IMR-90 (cell line): ENCODE results near the gene PAGE4. TPM values are rescaled to one million over a fixed set of nuclear protein-coding genes. Genes with fewer than 3 reads are reported as not detected.

Source experiments
- ATAC-seq: fragments of 200-7000 bp; cut with Tn5 transposase; 2 replicates; pipeline ENCODE4 v1.9.1; 2020; ENCODE audit warnings: low read depth, mild to moderate bottlenecking, moderate library complexity
- BruUV-seq: library from RNA; stranded (reverse); fragments of 400-500 nt; replicated peaks from 2 replicates; lab custom pipeline; 2021; lab: Mats Ljungman, UMichigan
- CTCF ChIA-PET: fragments of 300-600 bp; formaldehyde crosslinking; extraction: SDS; loops from one replicate; lab custom pipeline; 2021; ENCODE audit warnings: antibody characterized with exemption; lab: Yijun Ruan, JAX
- POLR2A ChIA-PET: fragments of 300-600 bp; sonication (Branson Sonifier 250); formaldehyde crosslinking; loops from one replicate; lab custom pipeline; 2022; ENCODE audit warnings: antibody characterized with exemption; ENCODE audit not compliant: unreplicated experiment; lab: Charles Lee
- DNase-seq: peaks from one replicate; pipeline ENCODE4 v3.0.0; 2013
- H2AFZ ChIP-seq: replicated peaks from 2 replicates; pipeline ENCODE3; 2013; ENCODE audit warnings: low read length, mild to moderate bottlenecking; ENCODE audit not compliant: poor library complexity
- H2AK5ac ChIP-seq: 2 replicates; pipeline ENCODE4 v1.6.1; 2013; ENCODE audit warnings: low read depth, low read length, inconsistent platforms
- H2AK9ac ChIP-seq: replicated peaks from 2 replicates; pipeline ENCODE3; 2013; ENCODE audit warnings: mild to moderate bottlenecking, low read depth, low read length, moderate library complexity; ENCODE audit not compliant: poor library complexity
- H2BK120ac ChIP-seq: 2 replicates; pipeline ENCODE4 v1.6.1; 2013; ENCODE audit warnings: low read depth, low read length, inconsistent platforms
- H2BK15ac ChIP-seq: 3 replicates; pipeline ENCODE4 v1.6.1; 2013; ENCODE audit warnings: low read depth, low read length, inconsistent platforms
- H2BK20ac ChIP-seq: 2 replicates; pipeline ENCODE4 v1.6.1; 2013; ENCODE audit warnings: low read depth, mild to moderate bottlenecking, inconsistent platforms, low read length, moderate library complexity
- H2BK5ac ChIP-seq: 2 replicates; pipeline ENCODE4 v1.6.1; 2013; ENCODE audit warnings: mild to moderate bottlenecking, low read depth, low read length, inconsistent platforms; ENCODE audit not compliant: poor library complexity, severe bottlenecking
- H3K14ac ChIP-seq: replicated peaks from 2 replicates; pipeline ENCODE4 v1.6.1; 2013; ENCODE audit warnings: low read depth, low read length, inconsistent platforms
- H3K18ac ChIP-seq: 2 replicates; pipeline ENCODE4 v1.6.1; 2013; ENCODE audit warnings: low read depth, low read length, control low read depth
- H3K23ac ChIP-seq: 2 replicates; pipeline ENCODE4 v1.6.1; 2013; ENCODE audit warnings: low read depth, low read length, inconsistent platforms
- H3K27ac ChIP-seq: 2 replicates; pipeline ENCODE4 v1.5.1; 2013; ENCODE audit warnings: mild to moderate bottlenecking, control low read depth, low read length; ENCODE audit not compliant: insufficient read depth
- H3K27me3 ChIP-seq: 2 replicates; pipeline ENCODE4 v1.6.1; 2013; ENCODE audit warnings: low read length; ENCODE audit not compliant: control insufficient read depth, insufficient read depth
- H3K36me3 ChIP-seq: 2 replicates; pipeline ENCODE4 v1.6.1; 2013; ENCODE audit warnings: low read length, mixed read lengths; ENCODE audit not compliant: control insufficient read depth, insufficient read depth
- H3K4ac ChIP-seq: 2 replicates; pipeline ENCODE4 v1.6.1; 2013; ENCODE audit warnings: low read depth, low read length, inconsistent platforms
- H3K4me1 ChIP-seq: 2 replicates; pipeline ENCODE4 v1.6.1; 2013; ENCODE audit warnings: low read length, mixed read lengths; ENCODE audit not compliant: control insufficient read depth, insufficient read depth
- H3K4me2 ChIP-seq: 2 replicates; pipeline ENCODE4 v1.6.1; 2013; ENCODE audit warnings: low read depth, mild to moderate bottlenecking, control low read depth, low read length, moderate library complexity
- H3K4me3 ChIP-seq: 2 replicates; pipeline ENCODE4 v1.5.1; 2013; ENCODE audit warnings: low read depth, mild to moderate bottlenecking, control low read depth, low read length, moderate library complexity; ENCODE audit not compliant: insufficient read depth
- H3K56ac ChIP-seq: 2 replicates; pipeline ENCODE4 v1.6.1; 2013; ENCODE audit warnings: low read length, inconsistent platforms; ENCODE audit not compliant: insufficient read depth; ENCODE audit errors: extremely low read depth
- H3K79me1 ChIP-seq, 2 experiments: 2 replicates each; pipeline ENCODE4 v1.6.1; 2013; ENCODE audit warnings: low read length in 2 of 2, inconsistent platforms in 1 of 2, low read depth in 1 of 2
- H3K9ac ChIP-seq: 2 replicates; pipeline ENCODE4 v1.6.1; 2013; ENCODE audit warnings: low read depth, low read length, control low read depth
- H3K9me1 ChIP-seq: 2 replicates; pipeline ENCODE4 v1.6.1; 2013; ENCODE audit warnings: low read length, inconsistent platforms; ENCODE audit not compliant: insufficient read depth
- H3K9me3 ChIP-seq: 2 replicates; pipeline ENCODE4 v1.6.1; 2013; ENCODE audit warnings: low read length; ENCODE audit not compliant: control insufficient read depth, insufficient read depth
- H4K20me1 ChIP-seq: 2 replicates; pipeline ENCODE4 v1.6.1; 2013; ENCODE audit warnings: low read length, inconsistent platforms; ENCODE audit not compliant: insufficient read depth
- H4K5ac ChIP-seq: 2 replicates; pipeline ENCODE4 v1.6.1; 2013; ENCODE audit warnings: mild to moderate bottlenecking, low read depth, low read length, control low read depth
- H4K8ac ChIP-seq, 2 experiments: 2 replicates each; pipeline ENCODE4 v1.6.1; 2013; ENCODE audit warnings: low read depth in 2 of 2, low read length in 2 of 2, control low read depth in 1 of 2, inconsistent platforms in 1 of 2
- H4K91ac ChIP-seq: 2 replicates; pipeline ENCODE4 v1.6.1; 2013; ENCODE audit warnings: low read depth, low read length, inconsistent platforms; ENCODE audit not compliant: insufficient read depth
- BHLHE40 ChIP-seq: fragments of 150-350 bp; IDR thresholded peaks from 2 replicates; pipeline ENCODE4 v1.6.1; 2016; ENCODE audit warnings: mild to moderate bottlenecking, low read depth, low read length
- CEBPB ChIP-seq: IDR thresholded peaks from 2 replicates; pipeline ENCODE4 v1.6.1; 2012; ENCODE audit warnings: low read depth, low read length, improper control_type of control experiment
- MAZ ChIP-seq: IDR thresholded peaks from 2 replicates; pipeline ENCODE4 v1.6.1; 2012; ENCODE audit warnings: low read depth, mild to moderate bottlenecking, low read length, improper control_type of control experiment, moderate library complexity, borderline replicate concordance
- MXI1 ChIP-seq: IDR thresholded peaks from 2 replicates; pipeline ENCODE4 v1.6.1; 2012; ENCODE audit warnings: low read depth, mild to moderate bottlenecking, low read length, moderate library complexity, borderline replicate concordance
- POLR2A ChIP-seq: IDR thresholded peaks from 2 replicates; pipeline ENCODE4 v1.6.1; 2012; ENCODE audit warnings: mild to moderate bottlenecking, low read depth, low read length
- SMC3 ChIP-seq: fragments of 150-350 bp; IDR thresholded peaks from 2 replicates; pipeline ENCODE4 v1.6.1; 2016; ENCODE audit warnings: low read depth, mild to moderate bottlenecking, antibody characterized with exemption, low read length, moderate library complexity
- WGBS, 2 experiments: methylation state at CpG; one replicate each; pipeline versions ENCODE4 v1.1.5 to v1.1.7; 2013; ENCODE audit warnings: missing lambda C conversion rate in 2 of 2; ENCODE audit not compliant: insufficient read length in 1 of 2; ENCODE audit errors: extremely low coverage in 2 of 2; 5-methylcytosine and 5-hydroxymethylcytosine counted together
- dilution Hi-C: fragments of 300-500 bp; cut with HindIII; formaldehyde crosslinking; loops from one replicate; pipeline ENCODE4 v1.14.3; 2018; ENCODE audit warnings: low sequenced_read_pairs; ENCODE audit not compliant: unreplicated experiment
- in situ Hi-C: fragments of 300-500 bp; cut with MboI; formaldehyde crosslinking; loops from 3 replicates; pipeline ENCODE4 v1.14.3; 2019; ENCODE audit warnings: low sequenced_read_pairs, inconsistent platforms, mixed read lengths
- intact Hi-C: fragments of 100-400 bp; cut with micrococcal nuclease; formaldehyde crosslinking; loops from 2 replicates; pipeline ENCODE4 v1.10.0; 2022
- polyA plus RNA-seq, 3 experiments: library from polyadenylated mRNA; depleted of rRNA; stranded (reverse); fragments of >200 nt; gene quantifications; 2 replicates each; pipeline ENCODE4 v1.2.3, GENCODE V29; 2012; ENCODE audit warnings: low replicate concordance in 1 of 3
- total RNA-seq: library from RNA; depleted of rRNA; stranded (reverse); fragments of >200 nt; gene quantifications from 2 replicates; pipeline ENCODE4 v1.2.3, GENCODE V29; 2012
- TF ChIP-seq, protein P1 (sequence below): conservative IDR thresholded peaks from 2 replicates; pipeline ENCODE4 v1.5.1; 2012; ENCODE audit warnings: mild to moderate bottlenecking, low read depth, low read length, improper control_type of control experiment
- TF ChIP-seq, protein P2 (sequence below): fragments of 150-350 bp; IDR thresholded peaks from 2 replicates; pipeline ENCODE4 v1.6.1; 2017; ENCODE audit warnings: mild to moderate bottlenecking, antibody characterized with exemption, low read length, low read depth

Gene PAGE4
- total and polyA plus RNA-seq, 2 of the 4 experiments (the other 2 are of a cell fraction), result not detected

DNA sequence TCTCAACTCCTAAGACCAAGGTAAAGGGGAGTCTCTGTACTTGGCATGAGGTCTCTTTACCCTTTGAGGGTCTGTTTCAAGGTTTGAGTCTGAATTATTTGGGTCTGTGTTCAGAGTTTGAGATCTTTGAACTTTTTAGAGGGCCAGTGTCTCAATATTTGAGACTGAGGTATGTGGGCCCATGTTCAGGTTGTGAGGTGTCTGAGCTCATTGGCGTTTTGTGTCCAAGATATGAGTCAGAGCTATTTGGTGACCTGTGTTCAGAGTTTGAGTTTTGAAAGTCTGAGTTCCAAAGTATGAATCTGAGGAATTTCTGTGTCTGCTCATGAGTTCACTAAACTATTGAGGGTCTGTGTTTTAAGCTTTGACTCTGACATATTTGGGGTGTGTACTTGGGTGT, 36.7 kb upstream of the PAGE4 start:
- Histone ChIP-seq H4K8ac (no peak overlapping the region), H3K36me3 (no peaks in the 10 kb centered on the region), H2BK15ac (no peak overlapping the region), H4K5ac (no peak overlapping the region), H3K14ac (no peak overlapping the region), H2BK5ac (no peak overlapping the region), H2AK5ac (no peak overlapping the region), H3K9ac (no peak overlapping the region), H3K4me3 (no peak overlapping the region), H2AFZ (no peak overlapping the region), H3K4me2 (no peak overlapping the region), H3K9me3 (no peaks in the 10 kb centered on the region), H4K91ac (no peak overlapping the region), H3K18ac (no peak overlapping the region), H2AK9ac (no peak overlapping the region), H4K20me1 (no peaks in the 10 kb centered on the region), H3K23ac (no peak overlapping the region), H3K4ac (no peak overlapping the region), H3K27ac (no peak overlapping the region), H3K27me3 (peaks cover 2% of the 10 kb centered on the region), H2BK20ac (no peak overlapping the region), H3K4me1 (no peaks in the 10 kb centered on the region), H3K56ac (no peak overlapping the region), H3K9me1 (no peaks in the 10 kb centered on the region), H2BK120ac (no peak overlapping the region), H3K79me1 (no peaks in the 10 kb centered on the region)
- no peak for ATAC-seq
- POLR2A ChIA-PET, result no interaction called here
- intact Hi-C loops, result no loop called here
- CTCF ChIA-PET, result no interaction called here
- TF ChIP-seq, protein P1, sequence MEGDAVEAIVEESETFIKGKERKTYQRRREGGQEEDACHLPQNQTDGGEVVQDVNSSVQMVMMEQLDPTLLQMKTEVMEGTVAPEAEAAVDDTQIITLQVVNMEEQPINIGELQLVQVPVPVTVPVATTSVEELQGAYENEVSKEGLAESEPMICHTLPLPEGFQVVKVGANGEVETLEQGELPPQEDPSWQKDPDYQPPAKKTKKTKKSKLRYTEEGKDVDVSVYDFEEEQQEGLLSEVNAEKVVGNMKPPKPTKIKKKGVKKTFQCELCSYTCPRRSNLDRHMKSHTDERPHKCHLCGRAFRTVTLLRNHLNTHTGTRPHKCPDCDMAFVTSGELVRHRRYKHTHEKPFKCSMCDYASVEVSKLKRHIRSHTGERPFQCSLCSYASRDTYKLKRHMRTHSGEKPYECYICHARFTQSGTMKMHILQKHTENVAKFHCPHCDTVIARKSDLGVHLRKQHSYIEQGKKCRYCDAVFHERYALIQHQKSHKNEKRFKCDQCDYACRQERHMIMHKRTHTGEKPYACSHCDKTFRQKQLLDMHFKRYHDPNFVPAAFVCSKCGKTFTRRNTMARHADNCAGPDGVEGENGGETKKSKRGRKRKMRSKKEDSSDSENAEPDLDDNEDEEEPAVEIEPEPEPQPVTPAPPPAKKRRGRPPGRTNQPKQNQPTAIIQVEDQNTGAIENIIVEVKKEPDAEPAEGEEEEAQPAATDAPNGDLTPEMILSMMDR, result no peak
- TF ChIP-seq MXI1 (no peak), BHLHE40 (no peak), POLR2A (no peak), MAZ (no peak), CEBPB (no peak), SMC3 (no peak)
- TF ChIP-seq, protein P2, sequence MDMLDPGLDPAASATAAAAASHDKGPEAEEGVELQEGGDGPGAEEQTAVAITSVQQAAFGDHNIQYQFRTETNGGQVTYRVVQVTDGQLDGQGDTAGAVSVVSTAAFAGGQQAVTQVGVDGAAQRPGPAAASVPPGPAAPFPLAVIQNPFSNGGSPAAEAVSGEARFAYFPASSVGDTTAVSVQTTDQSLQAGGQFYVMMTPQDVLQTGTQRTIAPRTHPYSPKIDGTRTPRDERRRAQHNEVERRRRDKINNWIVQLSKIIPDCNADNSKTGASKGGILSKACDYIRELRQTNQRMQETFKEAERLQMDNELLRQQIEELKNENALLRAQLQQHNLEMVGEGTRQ, result no peak
- dilution Hi-C loops, result no loop called here
- no TSS peak for BruUV-seq
- 22% methylated on average over 1 of the region's 1 CpG; no CpG with 5 or more reads in 1 of the 2 experiments for WGBS, 2 experiments
- in situ Hi-C loops, result no loop called here
- no peak for DNase-seq
